NCI-H526 (cell line): ENCODE results near the gene NAALADL2.
"Not testable (repeated sequence)": the region's sequence is repeated elsewhere in the genome, so short reads cannot be mapped to it uniquely, and the experiment has no call there.

Experiments used
- DNase-seq, 2 experiments: peaks; one replicate each; lab custom pipeline; 2025; lab: John Stamatoyannopoulos, UW

Gene NAALADL2

DNA sequence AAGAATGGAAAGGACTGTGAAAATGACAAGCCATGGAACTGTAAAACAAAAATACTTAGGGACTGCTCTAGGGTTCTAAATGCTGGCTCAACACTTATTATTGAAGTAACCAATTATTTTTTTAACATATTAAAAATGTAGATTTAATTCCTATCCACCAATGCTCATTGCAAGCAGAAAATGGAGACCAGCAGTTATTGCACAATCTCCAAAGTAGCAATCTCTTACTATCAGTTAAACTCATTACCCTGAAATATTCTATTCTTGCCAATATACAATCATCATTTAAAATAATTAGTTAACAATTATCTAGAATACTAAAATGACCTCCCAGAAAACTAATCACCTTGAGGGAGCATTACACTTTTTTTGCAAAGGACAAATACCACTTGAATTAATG lies 499.8 kb downstream of the NAALADL2 start:
- no peak for DNase-seq

DNA sequence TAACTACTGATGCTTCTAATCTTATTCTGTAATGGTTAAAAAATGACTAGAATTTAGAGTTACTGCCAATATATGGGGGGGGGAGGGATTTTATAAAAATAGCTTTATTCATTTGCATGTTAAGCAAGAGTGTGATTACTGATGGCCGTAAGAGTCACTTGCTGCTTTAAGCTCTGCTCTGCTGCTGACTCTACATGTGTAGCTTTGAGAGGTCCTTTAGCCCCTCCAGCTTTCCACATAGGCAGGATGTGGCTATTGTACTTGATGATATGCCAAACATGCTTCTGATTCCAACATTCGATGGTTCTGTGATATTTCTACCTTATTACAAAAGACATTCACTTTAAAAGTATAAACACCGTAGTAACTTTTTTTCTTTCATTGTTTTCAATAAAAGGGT lies 511.3 kb downstream of the NAALADL2 start:
- DNase-seq: not testable (repeated sequence)

DNA sequence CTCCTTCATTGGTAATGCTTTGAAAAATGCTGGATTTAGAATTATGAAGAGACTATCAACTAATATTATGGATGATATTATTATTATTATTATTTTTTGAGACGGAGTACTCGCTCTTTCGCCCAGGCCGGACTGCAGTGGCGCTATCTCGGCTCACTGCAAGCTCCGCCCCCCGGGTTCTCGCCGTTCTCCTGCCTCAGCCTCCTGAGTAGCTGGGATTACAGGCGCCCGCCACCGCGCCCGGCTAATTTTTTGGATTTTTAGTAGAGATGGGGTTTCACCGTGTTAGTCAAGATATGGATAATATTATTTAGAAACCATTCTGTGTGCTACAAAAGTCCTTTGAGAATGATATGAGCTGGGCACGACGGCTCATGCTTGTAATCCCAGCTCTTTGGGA lies 512.1 kb downstream of the NAALADL2 start:
- DNase-seq: not testable (repeated sequence)

DNA sequence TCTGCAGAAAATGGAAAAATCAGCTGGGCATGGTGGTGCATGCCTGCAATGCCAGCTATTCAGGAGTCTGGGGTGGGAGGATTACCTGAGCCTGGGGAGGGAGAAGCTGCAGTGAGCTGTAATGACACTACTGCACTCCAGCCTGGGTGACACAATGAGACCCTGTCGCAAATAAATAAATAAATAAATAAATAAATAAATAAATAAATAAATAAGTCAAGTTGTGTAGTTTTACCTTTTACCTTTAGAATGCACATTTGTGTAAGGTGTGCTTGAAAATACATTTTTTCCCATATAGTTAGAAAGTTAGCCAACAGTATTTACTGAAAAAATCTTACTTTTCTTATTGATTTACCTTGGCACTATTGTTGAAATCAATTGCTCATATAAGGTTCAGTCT lies 515.6 kb downstream of the NAALADL2 start:
- DNase-seq: no peak

DNA sequence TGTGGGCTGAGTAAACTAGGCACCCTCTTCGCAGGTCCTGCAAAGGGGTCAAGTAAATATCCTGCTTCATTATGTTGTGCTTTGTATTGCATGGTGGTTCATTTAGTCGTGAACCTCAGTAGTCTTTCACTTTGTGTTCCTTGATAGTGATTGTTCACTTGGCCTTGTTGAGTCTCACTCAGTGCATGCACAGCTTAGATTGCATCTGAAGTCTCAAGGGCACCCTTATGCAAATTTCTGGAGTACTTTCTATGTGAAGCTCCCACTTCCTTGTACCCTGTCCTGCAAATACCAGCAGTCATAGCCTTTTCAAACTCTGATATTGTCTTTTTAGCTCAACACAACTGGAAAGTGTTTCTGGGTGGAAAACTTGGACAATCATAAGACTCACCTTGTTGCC lies 519.2 kb downstream of the NAALADL2 start:
- DNase-seq: peak in 1 of 2 experiments; percentile 20

DNA sequence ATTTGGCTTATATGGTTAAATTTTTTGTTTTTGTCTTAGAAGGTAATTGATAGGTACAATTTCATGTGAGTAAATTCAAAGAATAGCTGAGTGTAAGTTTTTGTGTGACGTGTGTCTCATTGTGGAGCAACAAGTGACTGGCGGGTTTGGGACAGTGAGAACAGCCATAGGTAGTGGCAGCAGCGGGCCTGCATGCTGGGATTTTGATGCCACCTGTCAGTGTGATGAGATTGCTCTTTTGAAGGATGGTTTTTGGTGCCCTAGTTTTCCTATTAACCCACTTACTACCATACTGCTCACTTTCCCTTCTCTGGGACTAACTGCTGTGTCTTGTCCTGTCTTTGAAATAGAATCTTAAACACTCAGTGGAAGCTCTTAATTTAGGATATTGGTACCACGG lies 522.6 kb downstream of the NAALADL2 start:
- no peak for DNase-seq

DNA sequence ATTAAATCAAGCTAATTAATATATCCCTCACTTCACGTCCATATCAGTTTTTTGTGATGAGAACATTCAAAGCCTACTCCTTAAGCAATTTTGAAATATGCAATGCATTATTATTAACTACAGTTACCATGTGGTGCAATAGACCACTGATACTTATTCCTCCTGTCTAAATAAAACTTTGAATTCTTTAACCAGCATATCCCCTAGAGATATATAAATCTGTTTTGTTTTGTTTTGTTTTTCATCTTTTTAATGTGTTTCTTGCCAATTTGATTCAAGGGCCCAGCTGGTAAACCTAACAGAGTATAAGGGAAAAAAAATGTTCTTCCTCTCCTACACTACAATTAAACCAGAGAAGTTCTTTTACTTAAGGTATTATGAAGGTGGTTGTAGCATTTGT lies 524.2 kb downstream of the NAALADL2 start:
- no peak for DNase-seq

DNA sequence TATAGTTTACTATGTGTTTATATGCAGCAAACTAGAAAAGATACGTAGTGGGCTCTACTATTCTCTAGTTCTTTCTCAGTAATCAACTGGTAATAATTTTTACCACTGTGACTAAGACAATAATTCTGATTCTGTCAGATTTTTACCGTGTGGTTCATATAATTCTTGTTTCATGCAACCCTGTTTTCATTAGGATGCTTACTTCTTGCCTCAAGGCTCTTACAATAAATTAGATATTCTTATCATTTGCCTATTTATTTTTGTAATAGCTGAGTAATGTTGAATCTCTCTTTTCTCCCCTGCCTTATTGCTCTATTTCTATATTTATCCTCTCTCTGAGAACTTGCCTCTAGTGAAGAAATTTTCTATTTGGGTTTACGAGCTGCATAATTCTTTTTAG lies 524.7 kb downstream of the NAALADL2 start:
- no peak for DNase-seq

DNA sequence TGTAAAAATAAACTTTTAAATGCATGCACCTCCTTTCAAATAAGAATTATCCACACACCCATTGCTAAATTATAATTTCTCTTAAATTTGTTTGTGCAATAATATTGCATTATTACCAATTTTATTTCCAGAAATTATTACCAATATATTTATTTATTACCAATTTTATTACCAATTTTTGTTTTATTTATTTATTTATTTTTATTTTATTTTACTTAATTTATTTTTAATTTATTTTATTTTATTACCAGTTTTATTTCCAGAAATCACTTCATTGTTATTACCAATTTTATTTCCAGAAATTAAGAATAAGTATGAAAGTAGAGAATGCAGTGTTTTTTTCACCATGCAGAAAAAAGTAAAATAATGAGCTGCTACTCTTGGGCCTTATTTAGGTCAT lies 525.4 kb downstream of the NAALADL2 start:
- DNase-seq: no peak

DNA sequence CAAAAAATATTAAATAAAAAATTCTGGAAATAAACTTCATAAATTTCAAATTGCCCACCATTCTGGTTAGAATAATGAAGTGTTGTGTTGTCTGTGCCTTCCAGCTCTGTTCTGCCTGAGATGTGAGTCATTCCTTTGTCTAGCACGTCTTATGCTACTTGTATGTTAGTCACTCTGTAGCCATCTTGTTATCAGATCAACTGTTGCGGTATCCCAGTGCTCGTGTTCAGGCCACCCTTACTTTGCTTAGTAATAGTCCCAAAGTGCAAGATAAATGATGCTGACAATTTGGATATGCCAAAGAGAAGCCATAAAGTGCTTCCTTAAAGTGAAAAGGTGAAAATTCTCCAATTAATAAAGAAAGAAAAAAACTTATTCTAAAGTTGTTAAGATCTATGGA lies 527.5 kb downstream of the NAALADL2 start:
- DNase-seq: no peak

DNA sequence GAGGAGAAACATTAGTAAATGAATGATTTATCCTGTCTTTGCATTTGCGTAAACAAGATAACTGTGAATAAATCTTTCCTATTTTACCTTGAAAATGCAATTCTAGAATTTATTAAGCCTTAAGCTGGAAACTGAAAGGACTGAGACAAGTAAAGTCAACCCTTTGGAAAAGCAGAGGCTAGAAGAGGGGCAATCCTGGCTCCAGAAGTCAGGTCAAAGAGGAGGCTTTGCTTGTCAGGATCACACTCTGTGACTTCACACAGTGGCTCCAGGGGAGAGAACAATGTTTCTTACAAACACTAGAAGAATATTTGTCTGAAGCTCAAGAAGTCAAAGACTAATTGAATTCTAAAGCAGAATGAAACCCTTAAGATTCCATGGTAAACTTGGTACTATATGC lies 530.4 kb downstream of the NAALADL2 start:
- no peak for DNase-seq

DNA sequence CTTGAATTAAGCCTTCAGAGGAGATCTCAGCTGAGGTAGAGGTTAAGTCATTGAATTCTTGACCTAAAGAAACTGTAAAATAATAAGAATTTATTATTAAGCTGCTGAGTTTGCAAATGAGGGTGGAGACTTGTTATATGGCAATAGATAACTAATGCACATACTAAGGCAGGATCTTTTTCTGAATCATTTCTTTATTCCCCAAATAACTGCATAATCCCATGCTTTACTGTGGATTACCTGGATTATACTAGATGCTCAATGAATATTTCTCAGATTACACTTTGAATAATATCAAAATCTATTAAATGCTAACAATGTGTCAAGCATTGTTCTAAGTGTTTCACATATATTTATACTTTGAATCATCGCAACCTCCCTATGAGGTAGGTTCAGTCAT lies 532.5 kb downstream of the NAALADL2 start:
- no peak for DNase-seq

DNA sequence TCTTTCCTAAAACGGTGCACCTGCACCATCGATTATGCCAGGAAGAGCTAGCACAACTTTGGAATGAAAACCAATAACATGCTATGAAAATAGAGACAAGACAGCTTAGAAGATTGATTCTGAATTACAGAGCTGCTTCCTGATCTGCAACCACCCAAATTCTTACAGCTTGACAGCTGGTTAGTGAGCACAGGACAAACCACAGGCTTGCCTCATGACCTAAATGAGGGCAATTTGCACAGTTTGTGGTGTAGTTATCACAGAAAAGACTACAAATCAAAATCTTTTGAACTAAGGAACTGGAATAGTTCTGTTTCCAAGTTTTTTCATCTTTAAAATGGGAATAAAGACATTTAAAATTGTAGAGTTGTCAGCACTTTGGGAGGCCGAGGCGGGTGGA lies 533.5 kb downstream of the NAALADL2 start:
- DNase-seq: no peak

DNA sequence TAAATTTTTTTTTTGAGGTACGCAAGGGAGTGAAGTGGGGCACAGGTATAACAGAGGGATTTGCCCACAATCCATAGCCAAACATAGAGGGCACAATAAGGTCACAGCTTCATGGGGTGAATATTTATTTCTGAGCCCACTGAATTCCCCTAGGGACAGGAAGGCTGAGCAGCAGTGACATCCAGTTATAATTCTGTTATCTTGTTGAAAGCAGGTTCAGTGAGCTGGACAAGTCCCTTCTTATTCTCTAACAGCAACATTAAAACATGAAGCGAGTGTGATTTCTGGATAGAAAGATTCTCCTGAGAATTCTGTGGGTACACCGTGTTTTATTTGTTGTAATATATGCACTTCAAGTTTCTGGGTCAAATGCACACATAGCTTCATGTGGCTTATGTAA lies 538.2 kb downstream of the NAALADL2 start:
- DNase-seq: no peak

DNA sequence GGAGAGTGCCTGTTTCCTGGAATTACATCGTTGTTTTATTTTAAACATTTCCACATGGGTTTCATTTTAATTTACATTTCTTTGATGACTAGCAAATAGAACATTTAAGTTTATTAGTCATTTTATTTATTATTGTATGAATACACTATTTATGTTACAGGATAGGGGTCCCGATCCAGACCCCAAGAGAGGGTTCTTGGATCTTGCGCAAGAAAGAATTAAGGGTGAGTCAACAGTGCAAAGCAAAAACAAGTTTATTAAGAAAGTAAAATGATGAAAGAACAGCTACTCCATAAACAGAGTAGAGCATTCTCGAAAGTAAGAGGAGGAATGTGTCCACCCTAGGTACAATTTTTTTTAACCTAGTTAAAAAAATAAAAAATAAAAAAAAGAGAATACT lies 539.5 kb downstream of the NAALADL2 start:
- no peak for DNase-seq

DNA sequence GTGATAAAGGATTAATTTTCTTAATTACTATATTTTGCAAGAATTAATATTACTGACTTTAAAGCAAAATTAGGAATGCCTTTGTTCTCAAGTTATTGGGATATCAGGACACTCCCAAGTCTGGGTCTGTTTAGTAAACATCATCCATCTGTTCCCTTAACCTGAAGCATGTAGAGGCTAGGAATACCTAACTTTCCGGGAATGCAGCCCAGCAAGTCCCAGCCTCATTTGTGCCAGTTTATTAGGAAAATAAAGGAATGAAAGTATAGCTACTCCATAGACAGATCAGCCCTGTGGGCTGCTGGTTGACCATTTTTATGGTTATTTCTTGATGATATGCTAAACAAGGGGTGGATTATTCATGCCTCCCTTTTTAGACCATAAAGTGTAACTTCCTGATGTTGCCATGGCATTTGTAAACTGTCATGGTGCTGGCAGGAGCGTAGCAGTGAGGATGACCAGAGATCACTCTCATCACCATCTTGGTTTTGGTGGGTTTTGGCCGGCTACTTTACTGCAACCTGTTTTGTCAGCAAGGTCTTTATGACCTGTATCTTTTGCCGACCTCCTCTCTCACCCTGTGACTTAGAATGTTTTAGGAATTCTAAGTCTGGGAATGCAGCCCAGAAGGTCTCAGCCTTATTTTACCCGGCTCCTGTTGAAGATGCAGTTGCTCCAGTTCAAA lies 540.2 kb downstream of the NAALADL2 start:
- no peak for DNase-seq

DNA sequence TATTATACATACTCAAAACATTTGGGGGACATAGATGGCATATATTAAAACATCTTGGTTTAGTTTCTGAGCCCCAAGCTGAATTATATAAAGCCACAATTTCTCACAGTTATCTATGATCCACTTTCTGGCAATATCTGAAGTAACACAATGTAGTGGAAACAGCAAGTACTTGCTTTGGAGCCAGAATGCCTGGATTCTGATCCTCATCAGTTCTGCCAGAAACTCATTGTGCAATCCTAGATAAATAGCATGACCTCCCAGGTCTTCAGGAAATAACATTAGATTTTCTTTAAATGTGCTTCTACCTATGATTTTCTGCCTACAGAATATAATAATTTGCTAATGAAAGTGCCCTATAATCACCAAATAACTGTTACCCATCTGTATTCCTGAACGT lies 544.9 kb downstream of the NAALADL2 start:
- no peak for DNase-seq

DNA sequence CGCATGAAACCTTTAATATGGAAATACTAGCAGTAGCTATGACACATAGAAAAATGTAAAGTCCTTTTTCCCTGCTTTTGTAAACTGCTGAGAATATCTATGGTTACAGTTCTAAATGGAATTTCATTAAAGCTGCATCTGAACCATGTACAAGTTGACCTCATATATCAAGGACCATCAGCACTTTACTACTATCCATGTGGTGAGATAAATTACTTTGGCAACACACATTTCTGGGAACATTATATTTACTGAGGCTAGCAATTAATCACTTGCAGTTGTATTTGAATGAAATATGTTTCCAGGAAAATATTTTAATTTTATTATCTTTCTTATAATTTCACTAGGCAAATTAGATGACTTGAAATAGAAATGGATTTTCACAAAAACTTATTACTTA lies 545.5 kb downstream of the NAALADL2 start:
- DNase-seq: no peak

DNA sequence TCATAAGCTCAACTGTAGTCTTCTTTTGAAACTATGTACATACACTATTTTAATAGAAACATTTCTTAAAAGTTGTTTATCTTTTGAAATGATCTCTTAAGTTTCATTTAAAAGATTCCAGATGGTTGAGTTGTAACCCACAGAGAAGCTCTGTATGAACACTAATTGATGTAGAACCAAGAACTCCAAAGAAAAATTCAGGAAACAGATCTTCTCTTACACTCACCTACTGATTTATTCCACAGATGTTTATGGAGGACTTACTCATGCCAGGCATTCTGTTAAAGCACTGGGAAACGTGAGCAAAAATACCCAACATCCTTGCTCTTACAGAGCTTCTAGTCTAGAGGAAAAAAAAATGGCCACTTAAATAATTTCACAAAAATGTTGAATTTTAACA lies 551.1 kb downstream of the NAALADL2 start:
- no peak for DNase-seq

DNA sequence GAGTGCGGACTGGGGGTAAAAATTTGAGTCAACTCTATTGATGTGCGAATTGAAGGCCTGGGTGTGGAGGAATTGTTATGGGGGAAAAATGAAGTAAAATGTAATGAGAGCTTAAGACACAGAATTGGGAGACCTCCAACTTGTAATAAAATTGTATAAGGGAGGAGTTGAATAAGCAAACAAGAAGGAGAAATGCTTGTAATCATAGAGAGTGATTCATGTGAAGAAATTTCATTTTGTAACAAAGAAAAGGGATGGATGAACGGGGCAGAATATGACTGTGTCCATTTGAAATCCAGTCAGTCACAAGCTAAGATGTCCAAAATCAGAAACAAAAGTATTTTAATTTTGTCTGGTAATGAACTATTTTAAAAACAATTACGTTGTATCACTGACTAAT lies 552.3 kb downstream of the NAALADL2 start:
- no peak for DNase-seq

DNA sequence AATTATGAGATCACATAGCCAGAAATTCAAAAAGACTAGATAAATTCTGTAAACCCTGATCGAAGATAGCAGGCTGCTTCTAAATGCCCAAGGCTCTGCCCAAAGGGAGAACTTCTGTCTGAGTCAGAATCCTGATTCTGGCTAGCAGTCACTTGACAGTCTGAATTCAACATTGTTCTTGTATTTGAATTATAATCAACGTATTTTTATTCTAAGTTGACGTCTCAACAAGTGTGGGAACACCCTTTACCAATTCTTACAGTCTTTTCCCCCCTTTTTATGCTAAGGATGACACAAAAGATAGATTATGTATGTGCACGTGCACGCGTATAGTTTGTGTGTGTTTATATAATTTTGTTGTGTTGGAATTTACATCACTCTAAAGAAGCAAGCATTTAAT lies 552.8 kb downstream of the NAALADL2 start:
- DNase-seq: no peak

DNA sequence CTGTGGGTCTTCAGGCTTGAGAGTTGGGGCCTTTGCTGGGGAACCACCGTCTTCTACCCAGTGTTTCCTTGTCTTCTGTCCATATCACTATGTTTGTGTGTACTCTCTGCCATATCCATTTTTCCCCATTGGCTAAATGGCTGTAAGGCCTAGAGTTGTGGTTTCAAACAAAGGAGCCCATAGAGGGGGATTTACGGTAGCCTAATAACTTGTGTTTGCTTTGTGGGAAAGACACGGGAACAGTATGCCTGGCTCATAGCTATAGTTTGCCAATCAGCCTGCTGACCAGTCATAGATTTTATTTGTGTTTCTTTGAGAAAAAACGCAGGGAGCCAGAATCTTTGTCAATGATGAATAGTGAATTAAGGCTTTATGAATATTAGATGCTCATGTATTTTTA lies 554.8 kb downstream of the NAALADL2 start:
- DNase-seq: no peak

DNA sequence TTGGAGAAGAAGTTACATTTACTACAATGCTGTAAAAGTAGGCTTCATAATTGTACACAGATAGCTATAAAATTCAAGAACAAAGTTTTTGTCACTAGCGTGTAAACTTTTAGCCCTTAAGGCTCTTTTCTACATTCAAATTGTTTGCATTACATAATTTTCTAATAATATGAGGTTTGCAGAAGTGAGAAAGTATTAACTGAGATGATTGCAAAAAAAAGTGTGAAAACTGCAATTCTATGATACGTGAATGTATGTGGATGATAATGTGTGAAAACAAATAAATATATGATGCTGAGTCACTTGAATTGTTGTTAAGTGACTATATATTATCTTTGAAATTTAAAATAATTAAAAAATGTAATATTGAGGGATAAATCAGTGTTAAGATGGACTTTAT lies 557.5 kb downstream of the NAALADL2 start:
- no peak for DNase-seq

DNA sequence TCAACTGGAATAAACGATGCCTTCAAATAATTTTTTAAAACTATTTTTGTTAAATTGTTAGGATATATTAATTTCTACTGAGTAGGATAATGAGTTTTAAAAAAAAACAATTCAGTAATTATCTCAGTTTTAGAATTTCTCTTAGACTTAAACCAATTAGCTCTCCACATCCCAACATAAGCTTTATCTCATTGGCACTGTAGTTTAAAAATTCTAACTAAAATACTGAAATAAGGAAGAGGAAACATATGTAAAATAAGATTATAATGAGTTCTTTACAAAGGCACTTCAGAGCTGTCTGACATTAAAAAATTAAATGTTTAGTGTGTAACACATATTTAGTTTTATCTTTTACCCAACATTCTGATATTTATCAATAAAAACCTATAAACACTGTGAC lies 558.3 kb downstream of the NAALADL2 start:
- no peak for DNase-seq

DNA sequence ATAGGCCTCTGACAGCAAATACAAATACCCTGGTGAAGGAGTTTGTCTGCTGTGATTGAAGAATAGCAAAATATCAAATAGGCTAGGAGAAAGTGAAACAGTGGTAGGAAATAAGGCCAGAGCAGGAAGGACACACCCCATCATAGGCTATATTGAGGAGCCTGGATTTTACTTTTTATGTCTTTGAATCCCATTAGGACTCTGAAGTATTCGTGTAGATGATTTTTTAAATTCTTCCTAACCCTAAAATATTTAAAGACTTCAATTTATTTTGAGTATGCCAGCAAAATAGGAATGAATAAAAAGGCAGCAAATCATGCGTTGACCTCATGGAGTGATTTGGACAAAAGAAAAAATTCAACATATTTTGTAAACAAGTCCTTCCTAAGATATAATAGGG lies 562.8 kb downstream of the NAALADL2 start:
- DNase-seq: no peak
